NCI-H526 (cell line): ENCODE data around the gene MATN1.
A peak's percentile ranks its signal among the peaks of the same experiment; 100 is the strongest.

Source experiments
- DNase-seq, 2 experiments: peaks; one replicate each; lab custom pipeline; 2025; lab: John Stamatoyannopoulos, UW

Gene MATN1

DNA sequence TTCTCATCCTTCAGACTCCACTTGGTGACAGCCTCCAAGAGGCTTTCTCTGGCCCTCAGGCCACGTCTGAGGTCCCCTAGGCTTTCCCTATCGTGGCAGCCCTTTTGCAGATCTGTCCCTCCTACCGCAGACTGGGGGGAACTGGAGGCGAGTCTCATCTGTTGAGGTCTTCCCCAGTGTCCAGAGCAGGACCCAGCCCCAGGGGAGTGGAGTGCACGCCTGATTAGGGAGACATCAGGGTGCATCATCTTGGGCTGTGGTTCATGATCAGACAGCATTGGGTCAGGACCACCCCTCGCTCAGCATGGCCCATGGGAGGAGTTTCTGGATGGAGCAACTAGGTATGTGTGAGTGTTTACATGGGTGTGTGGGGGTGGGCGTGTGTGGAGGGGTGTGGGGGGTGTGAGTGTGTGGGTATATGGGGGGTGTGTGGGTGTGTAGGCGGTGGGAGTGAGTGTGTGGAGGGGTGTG lies 8.5 kb upstream of the MATN1 start:
- no peak for DNase-seq

- DNase-seq = no peak
These were observed 7.9 kb upstream of the MATN1 start for GRCh38 chr1:30731109-30731805.

DNA sequence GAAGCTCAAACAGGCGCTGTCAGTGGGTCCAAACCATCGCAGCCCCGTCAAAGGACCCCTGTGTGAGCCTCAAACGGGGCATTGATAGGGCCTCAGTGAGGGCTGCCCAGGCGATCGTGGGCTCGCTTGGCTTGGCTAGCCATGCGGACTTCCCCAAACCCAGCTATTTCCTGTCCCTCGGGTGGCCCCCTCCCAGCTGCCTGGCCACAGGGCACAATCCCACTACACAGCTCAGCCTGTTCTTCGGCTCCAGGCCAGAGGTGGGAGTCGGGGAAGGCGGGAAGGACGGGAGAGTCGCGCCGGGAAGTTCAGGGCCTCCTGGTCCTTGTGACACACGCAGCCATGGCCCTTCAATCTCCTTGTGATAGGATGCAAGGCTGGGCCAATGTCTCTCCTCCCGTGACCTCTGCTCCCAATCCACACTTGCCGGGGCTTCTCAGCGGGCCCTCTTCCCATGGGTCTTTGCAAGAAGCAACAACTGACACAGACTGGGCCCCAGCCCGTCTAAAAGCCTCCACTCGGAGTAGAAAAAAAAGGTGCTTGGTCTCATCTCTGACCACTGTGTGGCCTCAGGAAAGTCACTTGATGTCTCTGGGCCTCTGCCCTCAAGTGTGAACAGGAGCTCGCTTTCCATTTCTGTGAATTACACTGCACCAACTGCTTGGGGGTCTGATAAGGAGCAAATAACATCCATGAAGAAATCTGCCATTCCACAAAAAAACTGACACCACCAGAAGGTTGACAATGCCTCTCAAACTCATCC lies 7.1 kb upstream of the MATN1 start:
- DNase-seq = no peak

DNA sequence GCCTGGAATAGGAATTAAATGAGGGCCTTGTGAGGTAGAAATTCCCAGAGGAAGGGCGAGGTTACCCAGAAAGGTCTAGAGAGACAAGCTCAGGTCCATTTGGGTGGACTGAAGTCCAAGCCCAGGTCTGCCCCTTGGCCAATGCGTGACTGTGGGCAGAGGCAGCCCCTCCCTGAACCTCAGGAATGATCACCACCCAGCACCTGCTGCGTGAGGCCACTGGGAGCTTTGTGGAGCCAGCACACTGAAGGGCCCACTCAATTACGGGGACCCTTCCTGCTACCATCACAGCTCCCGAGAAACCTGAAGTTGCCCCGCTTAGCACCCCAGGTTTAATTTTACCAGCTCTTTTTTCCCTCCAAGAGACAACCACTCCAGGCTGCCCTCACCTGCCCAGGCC lies 6.5 kb upstream of the MATN1 start:
- DNase-seq = no peak

GRCh38 chr1:30728832-30729638 lies 5.7 kb upstream of the MATN1 start:
- DNase-seq = no peak

DNA sequence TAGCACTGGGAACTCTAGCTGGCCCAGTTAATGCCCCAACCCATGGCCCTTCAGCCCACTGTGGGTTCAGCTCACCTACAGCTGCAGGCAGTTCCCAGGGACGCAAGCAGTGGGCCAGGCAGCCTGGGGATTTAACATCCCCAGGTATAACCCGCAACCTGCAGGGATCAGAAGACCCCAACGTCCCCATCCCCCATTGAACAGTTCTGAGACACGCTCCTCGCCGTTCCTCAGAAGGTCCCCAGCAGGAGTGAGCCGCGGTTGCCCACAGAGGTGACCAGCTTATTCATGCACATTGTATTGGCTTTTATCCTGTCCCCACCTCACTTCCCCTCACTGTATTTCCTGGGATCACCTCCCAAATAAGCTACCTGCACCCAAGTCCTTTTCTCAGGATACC lies 5.0 kb upstream of the MATN1 start:
- no peak for DNase-seq

DNA sequence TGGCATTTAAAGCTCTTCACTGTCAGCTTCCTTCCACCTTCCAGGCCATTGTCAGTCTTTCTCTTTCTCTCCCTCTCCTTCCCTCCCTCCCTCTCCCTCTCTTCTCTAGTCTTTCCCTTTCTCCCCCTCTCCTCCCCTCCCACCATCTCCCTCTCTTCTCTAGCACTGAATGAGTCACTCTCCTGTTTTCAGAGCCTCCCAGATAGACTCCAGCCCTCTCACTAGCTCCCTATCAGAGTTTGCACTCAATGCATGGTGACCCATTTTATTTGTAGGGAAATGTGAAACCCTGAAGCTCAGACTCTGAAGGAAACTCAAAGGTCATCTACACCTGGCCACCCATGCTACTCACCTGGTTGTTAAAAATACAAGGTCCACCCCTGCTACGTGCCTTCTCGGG lies 4.4 kb upstream of the MATN1 start:
- no peak for DNase-seq

GRCh38 chr1:30726773-30727684 lies 3.6 kb upstream of the MATN1 start:
- no peak for DNase-seq

- no peak for DNase-seq
These were observed 2.9 kb upstream of the MATN1 start for GRCh38 chr1:30726236-30726635.

DNA sequence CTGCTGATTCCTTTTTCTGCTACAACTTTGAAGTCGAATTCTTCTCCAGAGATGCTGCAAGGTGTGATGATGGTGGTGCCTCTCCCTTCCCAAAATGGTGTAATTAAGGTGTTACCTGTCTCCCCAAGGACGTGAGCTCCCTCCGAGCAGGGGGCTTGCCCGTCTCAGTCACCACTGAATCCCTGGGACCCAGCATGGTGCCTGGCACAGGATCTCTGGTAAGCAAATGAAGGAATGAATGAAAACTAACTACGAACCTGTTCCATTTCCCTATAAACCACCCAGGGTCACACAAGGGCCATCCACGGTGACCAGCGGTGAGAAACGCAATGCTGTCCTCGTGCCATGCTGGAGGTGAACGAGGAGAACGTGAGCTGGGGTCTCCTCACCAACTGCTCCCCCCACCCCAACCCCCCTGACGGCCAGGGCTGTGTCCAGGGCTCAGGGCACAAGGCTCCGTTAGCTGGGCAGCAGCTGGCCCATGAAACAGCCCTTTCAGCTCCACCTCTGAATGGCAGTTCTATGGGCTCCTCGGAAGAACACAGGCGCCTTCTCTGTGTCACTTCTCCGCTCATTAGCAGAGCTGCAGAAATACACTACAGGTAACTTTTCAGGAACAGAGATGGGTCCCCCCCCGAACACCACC lies 2.2 kb upstream of the MATN1 start:
- no peak for DNase-seq

DNA sequence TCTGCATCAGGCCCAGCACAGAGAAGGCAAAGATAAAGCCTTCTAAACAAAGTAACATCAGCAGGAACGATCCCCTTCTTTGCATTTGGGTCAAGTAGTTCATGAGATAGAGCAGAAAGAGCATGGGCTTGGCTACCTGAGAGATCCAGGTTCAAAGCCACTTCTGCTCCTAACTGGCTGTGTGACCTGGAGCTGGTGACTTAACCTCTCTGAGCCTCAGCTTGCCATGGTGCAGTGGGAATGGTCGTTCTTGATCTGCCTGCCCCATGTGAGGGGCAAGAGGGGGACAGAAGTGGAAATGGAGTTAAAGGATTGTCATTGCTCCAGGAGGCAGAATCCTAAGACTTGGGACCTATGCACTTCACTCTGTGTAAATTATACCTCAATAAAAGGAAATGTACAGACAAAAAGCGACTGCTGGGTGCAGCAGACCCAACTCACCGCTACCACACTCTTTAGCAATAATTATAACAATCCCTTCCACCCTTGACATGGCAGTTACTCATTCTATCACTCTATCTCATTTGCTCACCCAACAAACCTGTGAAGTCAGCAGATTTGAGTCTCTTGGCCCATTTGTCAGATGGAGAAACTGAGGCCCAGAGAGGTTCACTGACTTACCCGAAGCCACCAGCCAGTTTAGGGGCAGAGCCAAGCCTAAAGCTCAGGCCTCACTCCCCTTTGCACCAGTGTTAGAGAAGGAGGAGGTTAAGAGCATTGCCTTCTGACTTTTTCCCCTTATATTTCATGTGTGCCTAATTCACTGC lies 1.5 kb upstream of the MATN1 start:
- DNase-seq = no peak

GRCh38 chr1:30724175-30724574 lies 790 bp upstream of the MATN1 start:
- no peak for DNase-seq

DNA sequence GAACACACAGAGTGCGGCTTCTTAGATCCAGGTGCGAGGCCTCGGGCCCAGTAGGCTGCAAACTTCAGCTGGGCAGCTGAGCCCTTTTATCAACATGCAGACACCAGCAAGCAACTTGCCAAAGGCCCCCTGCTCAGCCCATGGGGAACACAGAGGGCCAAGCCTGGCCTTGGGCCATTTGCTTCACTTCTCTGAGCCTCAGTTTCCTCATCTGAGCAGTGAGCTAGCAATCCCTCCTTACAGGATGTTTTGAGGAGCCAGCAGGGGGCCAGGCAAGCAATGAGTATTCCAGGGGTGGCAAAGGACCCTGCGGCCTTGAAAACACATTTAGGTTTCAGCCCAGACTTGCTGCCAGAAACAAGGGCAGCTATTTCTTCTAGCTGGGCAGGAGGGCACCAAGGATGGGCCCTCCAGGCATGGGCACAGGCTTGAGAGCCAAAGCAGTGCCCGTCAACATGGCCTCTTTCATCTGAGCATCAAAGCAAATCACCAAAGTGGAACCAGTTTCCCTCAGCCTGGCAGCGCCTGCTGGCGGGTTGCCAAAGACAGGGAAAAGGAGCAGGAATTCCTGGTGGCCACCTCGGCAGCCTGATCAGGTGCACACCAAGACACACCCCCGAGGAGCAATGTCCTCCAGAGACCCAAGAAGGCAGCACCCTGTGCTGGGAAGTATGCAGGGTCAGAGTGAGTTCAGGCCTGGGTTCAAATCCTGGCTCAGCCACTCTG lies 1.4 kb downstream of the MATN1 start:
- DNase-seq = peak; percentile 18 to 33

GRCh38 chr1:30721341-30721793 lies 2.0 kb downstream of the MATN1 start:
- no peak for DNase-seq

- no peak for DNase-seq
These were observed 2.8 kb downstream of the MATN1 start for GRCh38 chr1:30720271-30721223.

DNA sequence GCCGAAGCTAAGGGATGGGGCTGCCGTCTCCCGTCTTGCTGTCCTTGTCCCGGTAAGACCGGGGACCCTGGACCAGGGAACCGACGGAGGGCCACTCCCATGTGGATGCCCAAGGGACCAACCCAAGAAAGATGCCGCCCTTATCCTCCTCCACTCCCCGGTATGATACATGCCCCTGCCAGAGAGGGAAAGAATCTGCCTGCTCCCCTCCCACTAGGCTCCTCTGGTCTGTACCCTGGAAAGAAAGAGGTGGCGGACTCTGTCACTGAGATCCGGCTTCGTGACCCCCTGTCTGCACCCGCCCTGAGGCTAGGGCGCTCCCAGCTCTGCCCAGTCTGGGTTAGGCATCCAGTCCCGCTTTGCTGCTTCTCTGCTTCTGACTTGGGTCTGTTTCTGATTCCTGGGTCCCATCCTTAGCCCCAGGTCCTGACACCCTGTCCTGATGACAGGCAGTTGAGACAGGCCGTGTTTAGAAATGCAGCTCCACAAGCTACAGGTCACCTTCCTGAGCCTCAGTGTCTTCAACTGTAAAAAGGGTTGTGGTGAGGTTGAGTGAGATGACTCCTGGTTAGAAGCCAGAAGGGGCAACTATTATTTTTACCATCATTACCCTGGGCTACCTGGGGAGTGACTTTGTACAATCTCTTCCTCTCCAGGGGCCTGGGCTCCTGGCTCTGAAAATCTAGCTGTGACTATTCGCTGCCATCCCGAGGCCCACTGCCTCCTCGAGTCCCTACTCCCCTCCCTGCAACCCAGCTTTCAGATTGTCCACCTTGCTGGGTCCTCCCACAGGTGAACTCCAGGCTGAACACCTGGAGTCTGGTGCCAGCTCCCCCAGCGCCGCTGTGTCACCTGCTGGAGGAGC lies 3.7 kb downstream of the MATN1 start:
- DNase-seq = peak in 1 of 2 experiments; percentile 51

DNA sequence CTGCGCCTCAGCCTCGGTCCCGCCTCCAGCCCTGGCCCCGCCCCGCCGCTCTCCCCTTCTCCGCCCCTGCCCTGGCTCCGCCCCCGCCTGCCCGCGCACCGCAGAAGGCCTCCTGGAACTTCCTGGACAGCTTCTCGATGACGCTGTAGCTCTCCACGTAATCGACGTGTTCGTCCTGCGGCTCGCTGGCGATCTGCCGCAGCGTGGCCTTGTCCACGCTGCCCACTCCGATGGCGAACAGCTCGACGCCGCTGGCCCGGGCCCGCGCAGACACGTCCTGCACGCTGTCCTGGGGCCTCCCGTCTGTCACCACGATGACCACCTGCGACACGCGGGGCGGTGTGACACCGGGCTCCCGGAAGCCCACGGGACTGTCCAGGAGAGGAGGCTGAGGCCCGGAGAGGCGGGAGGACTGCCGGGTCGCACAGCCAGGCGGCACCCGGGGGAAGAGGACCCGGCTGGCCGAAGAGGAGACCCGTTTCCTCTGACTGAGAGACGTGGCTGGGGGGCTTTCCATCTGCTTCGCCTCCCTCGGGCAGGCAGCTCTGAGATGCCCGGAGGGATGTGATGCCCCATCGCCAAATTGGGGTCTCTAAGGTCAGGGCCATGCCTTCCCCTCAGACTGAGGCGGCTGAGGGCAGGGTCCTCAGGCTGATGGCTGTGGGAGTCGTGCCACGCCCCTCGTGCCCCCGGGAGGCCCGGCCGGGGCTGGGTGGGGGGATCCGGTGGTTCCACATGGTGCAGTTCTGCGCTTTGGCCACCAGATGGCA lies 4.6 kb downstream of the MATN1 start:
- DNase-seq = peak; percentile 86
